MM.1S (cell line): ENCODE data around the gene RPL3.

Source experiments
- CTCF ChIP-seq: fragments of 300-600 bp; sonication (generic); IDR thresholded peaks from 2 replicates; pipeline ENCODE4 v1.5.1; 2016; ENCODE audit warnings: antibody characterized with exemption, low read length, mixed read lengths
- EZH2 ChIP-seq: fragments of 300-600 bp; sonication (generic); optimal IDR thresholded peaks from 2 replicates; pipeline ENCODE3; 2017; ENCODE audit warnings: low read depth, mild to moderate bottlenecking, antibody characterized with exemption, low read length, mixed read lengths
- EZH2phosphoT487 ChIP-seq: fragments of 300-600 bp; sonication (generic); IDR thresholded peaks from 2 replicates; pipeline ENCODE4 v1.6.1; 2018; ENCODE audit warnings: antibody characterized with exemption, low read length

GRCh38 chr22:39332441-39333064 lies 13.1 kb upstream of the RPL3 start:
- TF ChIP-seq EZH2phosphoT487 (no peak), CTCF (no peak), EZH2 (no peak)
